ENCODE results near the gene AKAP11.

DNA sequence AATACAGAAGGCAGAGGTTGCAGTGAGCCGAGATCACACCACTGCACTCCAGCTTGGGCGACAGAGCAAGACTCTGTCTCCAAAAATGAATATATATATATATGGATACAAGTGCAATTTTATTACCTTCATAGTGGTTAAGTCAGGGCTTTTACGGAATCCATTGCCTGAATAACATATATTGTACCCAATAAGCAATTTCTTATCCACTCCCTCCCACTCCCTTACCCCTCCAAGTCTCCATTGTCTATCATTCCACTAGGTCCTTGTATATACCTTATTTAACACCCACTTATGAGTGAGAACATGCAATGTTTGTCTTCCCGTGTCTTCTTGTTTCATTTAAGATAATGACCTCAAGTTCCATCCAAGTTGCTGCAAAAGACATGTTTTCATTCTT, 48.3 kb upstream of the AKAP11 start:
- TF ChIP-seq, protein P1, sequence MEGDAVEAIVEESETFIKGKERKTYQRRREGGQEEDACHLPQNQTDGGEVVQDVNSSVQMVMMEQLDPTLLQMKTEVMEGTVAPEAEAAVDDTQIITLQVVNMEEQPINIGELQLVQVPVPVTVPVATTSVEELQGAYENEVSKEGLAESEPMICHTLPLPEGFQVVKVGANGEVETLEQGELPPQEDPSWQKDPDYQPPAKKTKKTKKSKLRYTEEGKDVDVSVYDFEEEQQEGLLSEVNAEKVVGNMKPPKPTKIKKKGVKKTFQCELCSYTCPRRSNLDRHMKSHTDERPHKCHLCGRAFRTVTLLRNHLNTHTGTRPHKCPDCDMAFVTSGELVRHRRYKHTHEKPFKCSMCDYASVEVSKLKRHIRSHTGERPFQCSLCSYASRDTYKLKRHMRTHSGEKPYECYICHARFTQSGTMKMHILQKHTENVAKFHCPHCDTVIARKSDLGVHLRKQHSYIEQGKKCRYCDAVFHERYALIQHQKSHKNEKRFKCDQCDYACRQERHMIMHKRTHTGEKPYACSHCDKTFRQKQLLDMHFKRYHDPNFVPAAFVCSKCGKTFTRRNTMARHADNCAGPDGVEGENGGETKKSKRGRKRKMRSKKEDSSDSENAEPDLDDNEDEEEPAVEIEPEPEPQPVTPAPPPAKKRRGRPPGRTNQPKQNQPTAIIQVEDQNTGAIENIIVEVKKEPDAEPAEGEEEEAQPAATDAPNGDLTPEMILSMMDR (conservative IDR thresholded peaks at IDR 0.05 in 1 of 2, IDR thresholded peaks at IDR 0.05 in 1 of 2; ENCODE audit: low read depth in 1 of 2, low read length in 2 of 2), result no peak
- TF ChIP-seq EZH2 (IDR thresholded peaks at IDR 0.05; ENCODE audit: low read length, missing control alignments), result no peak
